NCI-H345 treated with DMSO at 0.1 percent for 48 hours (cell line): ENCODE measurements around the gene FTO.

ENCODE experiments used
- DNase-seq: peaks from one replicate; lab custom pipeline; 2025; ENCODE audit not compliant: unreplicated experiment; lab: John Stamatoyannopoulos, UW

The FTO gene

GRCh38 chr16:53955221-53955875 is 251.4 kb downstream of the FTO start:
- no peak for DNase-seq

- no peak for DNase-seq
Observed at GRCh38 chr16:53958341-53958880, 254.5 kb downstream of the FTO start.

- no peak for DNase-seq
Observed at GRCh38 chr16:53960050-53960812, 256.3 kb downstream of the FTO start.

DNA sequence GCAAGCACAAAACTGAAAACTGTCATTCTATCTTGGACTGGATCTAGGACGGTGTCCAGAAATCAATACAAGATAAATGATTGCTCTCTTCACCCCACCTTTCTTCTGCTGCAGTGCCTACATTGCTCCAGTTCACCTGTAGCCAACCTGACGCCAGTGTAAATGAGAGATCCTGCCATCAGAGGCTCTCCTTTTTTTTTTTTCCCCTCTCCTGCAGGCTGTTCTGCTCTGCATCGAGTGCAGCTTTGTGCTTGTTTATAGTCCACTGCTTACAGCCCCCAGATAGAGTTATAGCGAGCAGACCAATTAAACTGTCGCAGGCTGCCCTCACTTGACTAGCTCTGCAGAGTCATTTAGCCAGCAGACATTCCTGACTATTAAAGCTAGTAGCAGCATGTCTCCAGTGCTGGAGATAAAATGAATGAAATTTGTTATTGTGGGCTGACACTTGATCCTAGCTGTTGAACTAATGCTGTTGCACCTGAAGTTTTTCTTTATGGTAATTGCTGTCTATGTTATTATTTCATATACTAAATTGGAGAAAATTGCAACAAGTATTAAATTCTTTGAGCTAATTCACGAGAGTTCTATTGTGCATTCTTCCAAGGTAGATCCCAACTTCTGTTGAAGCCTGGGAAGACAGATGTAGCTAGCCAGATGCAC is 257.1 kb downstream of the FTO start:
- DNase-seq = no peak

DNA sequence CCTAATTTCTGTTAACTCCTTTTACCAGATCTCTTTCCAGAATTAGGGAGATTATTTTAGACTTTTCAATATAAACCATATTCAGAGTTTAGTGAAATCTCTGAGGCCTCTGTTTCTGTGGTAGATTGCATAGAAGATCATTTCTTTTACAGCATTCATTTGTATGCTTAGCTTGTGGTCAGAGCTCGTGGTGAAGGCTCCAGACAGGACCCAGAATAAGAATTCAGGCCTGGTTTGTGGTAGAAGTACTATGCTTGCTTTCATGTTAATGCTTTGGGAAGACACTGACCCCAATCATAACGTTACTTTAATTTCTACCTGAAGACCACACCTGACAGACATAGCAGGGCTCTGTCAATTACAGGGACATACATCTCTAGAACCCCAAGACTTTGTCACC is 258.1 kb downstream of the FTO start:
- no peak for DNase-seq

- no peak for DNase-seq
Observed at GRCh38 chr16:53964145-53964790, 260.3 kb downstream of the FTO start.

GRCh38 chr16:53966821-53967571 is 263.0 kb downstream of the FTO start:
- DNase-seq = no peak

GRCh38 chr16:53967572-53967971 is 263.6 kb downstream of the FTO start:
- DNase-seq = no peak

GRCh38 chr16:53968454-53968853 is 264.5 kb downstream of the FTO start:
- no peak for DNase-seq

DNA sequence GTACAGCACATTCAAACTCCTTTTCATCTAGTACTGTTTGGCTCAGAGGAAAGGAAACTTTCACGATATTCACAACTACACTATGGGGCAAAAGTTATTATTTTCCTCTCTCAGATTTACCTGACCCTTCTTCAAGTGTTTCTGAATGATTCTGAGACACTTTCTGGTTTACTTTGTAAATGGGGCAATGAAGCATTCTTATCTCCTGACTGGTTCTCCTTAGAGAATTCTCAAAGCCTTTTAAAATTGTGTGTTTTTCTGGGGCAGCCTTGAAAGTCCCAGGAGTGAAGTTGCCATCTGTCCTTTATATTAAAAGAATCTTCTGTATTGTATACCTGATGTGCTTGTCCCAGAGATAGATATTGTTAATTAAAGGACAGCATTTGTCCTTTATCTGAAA is 264.9 kb downstream of the FTO start:
- no peak for DNase-seq

DNA sequence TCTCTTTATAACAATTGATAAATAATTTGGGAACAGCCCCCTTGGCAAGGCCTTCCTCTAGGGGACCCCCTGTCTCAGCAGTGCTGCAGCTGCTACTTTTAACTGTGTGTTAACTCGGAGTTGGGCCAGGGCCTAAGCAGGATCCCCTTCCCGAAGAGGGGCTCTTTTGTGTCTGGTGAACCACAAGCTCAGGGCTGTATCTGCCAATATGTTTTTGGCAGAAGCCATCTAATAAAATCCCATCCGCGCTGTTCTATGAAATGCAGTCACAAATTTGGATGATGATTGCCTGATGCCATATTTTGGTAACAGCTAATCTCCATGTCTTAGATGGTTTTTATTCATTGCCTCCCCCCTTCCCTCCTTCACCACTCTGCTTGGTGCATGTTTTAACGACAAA is 267.7 kb downstream of the FTO start:
- no peak for DNase-seq

- no peak for DNase-seq
Observed at GRCh38 chr16:53973021-53973420, 269.1 kb downstream of the FTO start.

DNA sequence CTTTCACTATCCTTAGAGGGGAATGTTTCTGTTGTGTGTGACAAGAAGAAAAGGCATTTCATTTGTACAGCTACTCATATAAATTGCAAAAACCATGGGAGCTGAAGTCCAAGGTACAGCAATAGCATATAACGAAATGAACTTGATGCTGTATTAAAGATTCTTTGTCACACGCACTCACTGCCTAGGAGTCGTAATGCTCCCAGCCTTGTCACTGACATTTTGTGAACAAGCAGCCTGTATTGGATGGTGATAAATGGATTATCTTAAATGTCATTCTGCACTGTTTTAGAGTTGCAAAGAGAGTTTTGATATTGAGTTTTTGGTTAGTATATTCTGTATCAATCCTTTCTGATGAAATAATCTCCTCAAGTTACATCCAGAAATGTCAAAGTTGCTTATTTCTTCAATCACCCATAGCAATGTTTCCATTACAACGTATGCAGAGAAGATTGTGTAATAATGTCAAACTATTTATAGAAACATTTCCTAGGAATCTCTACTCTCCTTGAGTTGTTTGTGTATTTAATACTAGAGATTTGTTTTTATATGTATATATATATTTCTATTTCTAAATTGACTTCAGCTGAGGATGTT is 270.6 kb downstream of the FTO start:
- DNase-seq = no peak

DNA sequence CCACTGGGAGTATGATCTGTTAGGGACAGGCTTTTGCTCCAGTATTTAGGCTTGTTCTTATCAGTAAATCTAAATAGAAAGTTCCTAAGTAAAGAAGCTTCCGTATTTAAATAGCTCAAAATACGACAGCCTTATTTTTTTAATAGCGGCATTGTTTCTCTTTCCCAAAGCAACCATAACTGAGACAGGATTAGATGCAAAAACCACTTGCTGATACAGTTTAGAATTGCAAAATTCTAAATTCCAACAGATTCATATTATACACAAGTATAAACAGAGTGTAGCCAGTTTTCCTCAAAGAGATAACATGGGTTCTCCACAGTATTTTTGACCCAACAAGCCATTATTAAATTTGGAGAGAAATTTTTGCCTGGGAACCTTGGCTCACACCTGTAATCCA is 276.7 kb downstream of the FTO start:
- no peak for DNase-seq

DNA sequence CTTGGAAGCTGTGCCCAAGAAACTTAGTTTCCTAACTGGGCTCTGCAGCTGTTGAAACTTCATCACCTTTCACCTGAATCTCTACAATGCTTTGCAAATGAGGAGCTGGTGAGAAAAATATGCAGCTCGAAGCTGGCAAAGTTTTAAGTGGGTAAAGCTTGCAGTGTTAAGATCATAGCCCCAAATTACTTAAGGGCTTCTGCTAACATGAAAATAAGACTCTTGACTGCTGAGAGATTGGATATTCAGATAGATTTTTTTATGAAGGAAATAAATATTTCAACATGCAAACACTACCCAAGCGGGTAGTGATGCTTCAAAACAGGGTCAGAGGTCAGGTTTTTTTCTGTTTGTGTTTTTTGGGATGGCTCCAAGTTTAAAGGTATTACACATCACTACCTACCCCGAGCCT is 278.7 kb downstream of the FTO start:
- no peak for DNase-seq

GRCh38 chr16:53984936-53985335 is 281.0 kb downstream of the FTO start:
- DNase-seq = no peak

DNA sequence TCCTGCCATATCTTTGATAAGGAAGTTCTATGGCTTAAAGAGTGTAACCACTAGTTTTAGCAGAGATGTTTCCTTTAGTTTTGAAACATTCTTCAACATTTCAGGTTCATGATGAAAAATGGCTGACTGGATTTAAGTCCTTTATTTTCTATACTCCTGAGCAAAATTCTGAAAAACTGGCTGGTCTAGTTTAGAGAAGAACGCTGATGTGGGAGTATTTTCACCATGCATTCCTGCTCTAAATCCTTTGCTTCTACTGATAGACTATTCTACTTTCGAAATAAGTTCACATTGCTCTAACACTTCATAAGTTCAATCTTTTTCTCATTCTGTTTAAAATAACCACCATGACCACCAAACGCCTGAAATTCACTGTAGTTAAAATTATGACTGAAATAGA is 281.9 kb downstream of the FTO start:
- DNase-seq = no peak

GRCh38 chr16:53986793-53987192 is 282.8 kb downstream of the FTO start:
- DNase-seq = no peak

DNA sequence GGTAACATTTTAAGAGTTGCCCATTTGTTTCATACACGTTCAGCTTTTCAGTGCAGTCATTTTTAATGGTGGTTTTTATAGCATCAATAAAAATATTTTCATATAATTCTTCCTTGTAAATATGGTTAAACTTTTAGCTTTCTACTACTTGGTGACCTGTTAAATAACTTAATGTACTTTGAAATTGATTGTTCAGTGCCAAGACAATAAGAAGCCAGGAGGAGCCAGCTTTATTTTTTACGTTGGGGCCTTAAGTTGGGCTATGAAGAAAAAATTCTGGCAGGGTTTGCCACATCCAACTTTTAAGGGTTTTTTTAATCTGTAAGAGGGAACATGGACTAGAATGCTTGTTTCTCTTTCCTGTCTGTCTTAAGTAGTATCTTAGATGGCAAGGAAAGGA is 284.2 kb downstream of the FTO start:
- DNase-seq = no peak

DNA sequence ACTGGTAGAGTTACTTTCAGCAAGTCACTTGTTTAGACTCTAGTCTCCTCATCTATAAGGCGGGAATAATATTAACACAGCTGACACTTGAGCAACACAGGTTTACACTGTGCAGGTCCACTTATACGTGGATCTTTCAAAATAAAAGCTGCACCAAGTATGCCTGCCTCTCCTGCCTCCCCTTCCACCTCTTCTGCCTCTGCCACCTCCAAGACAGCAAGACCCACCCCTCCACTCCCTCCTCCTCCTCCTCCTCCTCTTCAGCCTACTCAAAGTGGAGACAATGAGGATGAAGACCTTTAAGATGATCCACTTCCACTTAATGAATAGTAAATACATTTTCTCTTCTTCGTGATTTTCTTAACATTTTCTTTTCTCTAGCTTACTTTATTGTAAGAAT is 285.6 kb downstream of the FTO start:
- no peak for DNase-seq
